ENCODE measurements around the gene LRRC3B. TPM values are rescaled to one million over a fixed set of nuclear protein-coding genes. Genes with fewer than 3 reads are reported as not detected.

The LRRC3B gene
- polyA plus RNA-seq, 4 donors: 1.4 to 2.5 (median 1.6) TPM

GRCh38 chr3:26703519-26703918, 80.9 kb downstream of the LRRC3B start:
- DNase-seq (ENCODE audit: low read depth in 4 of 4, low spot score in 3 of 4): no peak

- no peak for DNase-seq (ENCODE audit: low read depth in 4 of 4, low spot score in 3 of 4)
Measured at GRCh38 chr3:26704736-26705135, 82.2 kb downstream of the LRRC3B start.

GRCh38 chr3:26708501-26708900, 85.9 kb downstream of the LRRC3B start:
- no peak for DNase-seq (ENCODE audit: low read depth in 4 of 4, low spot score in 3 of 4)

- DNase-seq (ENCODE audit: low read depth in 4 of 4, low spot score in 3 of 4): peak; percentile 38 to 60 (median 54)
Measured at GRCh38 chr3:26712211-26713026, 89.8 kb downstream of the LRRC3B start.

DNA sequence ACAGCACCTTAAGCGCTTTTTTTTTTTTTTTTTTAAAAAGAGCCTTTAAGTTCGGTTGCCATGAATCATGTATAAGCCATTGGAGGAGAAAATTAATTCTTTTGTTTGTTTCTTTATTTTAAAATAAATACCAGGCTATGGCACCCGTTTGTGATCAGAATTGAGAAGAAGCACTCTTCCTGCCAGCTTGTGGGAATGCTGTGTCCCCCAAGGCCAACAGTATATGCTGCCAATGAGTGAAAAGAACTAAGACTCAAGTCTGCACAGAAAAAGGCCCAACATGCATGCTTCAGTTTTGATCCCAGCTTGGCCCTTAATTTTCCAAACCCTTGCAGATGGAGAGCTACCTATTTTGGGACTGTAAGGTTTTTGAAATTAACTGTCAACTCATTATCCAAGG, 90.5 kb downstream of the LRRC3B start:
- DNase-seq (ENCODE audit: low read depth in 4 of 4, low spot score in 3 of 4): no peak

DNA sequence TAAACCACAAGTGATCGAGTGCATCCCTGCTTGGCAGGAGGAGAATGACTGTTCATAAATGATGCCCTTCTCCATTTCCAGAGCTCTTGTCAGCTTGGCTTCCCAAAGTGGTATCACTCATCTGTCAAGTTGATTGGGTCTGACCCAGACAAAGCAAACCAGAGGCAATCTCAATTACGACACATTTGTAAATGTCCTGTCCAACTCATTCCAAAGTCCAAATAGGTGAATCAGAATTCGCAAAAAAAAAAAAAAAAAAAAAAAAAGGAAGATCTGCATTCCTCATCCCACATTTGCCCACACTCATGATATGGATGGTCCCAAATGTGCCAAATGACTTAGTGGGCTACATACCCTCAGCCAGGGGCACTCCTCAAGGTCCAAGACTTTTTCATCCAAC, 91.9 kb downstream of the LRRC3B start:
- no peak for DNase-seq (ENCODE audit: low read depth in 4 of 4, low spot score in 3 of 4)

DNA sequence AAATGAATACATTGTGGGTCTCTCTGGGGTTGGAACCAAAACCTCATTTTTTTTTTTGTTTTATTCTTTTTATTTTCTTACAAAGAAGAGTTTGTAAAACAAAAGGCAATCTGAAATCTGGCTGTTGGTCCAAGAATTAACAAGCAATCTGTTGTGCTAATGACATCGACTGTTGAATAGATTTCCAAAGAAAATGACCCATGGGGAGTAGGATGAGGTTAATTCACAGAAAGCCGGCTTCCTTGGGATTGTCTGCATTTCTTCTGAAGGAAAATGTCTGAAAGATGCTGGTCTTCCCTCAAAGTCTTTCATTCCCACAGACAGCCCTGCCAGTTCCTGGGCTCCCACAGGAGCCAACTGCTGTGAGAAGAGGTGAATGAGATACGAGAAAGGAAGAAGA, 92.9 kb downstream of the LRRC3B start:
- no peak for DNase-seq (ENCODE audit: low read depth in 4 of 4, low spot score in 3 of 4)

GRCh38 chr3:26718315-26718714, 95.7 kb downstream of the LRRC3B start:
- DNase-seq (ENCODE audit: low read depth in 4 of 4, low spot score in 3 of 4): no peak

GRCh38 chr3:26719134-26719533, 96.6 kb downstream of the LRRC3B start:
- DNase-seq (ENCODE audit: low read depth in 4 of 4, low spot score in 3 of 4): peak in 3 of 4 donors; percentile 14 to 20 (median 19)

DNA sequence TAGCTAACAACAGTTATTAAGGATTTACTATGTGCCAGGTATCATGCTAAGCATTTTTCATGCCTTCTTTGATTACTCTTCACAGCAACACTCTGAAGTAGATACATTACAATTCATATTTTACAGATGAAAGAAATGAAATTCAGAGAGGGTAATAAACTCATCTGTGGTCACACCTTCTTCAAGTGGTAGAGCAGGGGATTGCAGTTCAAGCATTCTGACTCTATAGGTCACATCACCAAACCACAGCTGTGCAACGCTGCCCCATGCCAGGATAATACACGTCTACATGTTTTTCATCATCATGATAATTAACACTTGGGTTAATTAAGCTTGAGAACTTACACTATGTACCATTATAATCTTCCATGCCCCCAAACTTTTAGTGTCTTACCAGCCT, 98.5 kb downstream of the LRRC3B start:
- DNase-seq (ENCODE audit: low read depth in 4 of 4, low spot score in 3 of 4): no peak

GRCh38 chr3:26731843-26732242, 109.3 kb downstream of the LRRC3B start:
- DNase-seq (ENCODE audit: low read depth in 4 of 4, low spot score in 3 of 4): no peak

GRCh38 chr3:26750263-26750662, 127.7 kb downstream of the LRRC3B start:
- DNase-seq (ENCODE audit: low read depth in 4 of 4, low spot score in 3 of 4): no peak

DNA sequence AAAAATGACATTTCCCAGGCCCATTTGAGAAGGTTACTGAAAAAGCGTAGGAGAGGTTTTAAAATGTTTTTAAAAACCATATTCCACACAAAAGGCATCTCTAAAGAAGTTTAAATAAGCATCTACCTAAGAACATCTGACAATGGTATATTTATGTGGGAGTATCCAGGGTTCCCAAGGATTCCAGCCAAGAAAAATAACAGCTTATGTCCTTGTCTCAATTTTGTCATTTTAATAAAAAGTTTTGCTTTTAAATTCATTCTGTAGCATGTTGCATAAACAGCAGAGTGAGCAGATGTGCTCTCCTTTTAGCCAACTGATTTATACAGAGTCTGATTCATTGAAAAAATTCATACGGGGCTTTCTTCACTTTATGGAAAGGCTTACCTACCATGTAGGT, 129.9 kb downstream of the LRRC3B start:
- no peak for DNase-seq (ENCODE audit: low read depth in 4 of 4, low spot score in 3 of 4)

DNA sequence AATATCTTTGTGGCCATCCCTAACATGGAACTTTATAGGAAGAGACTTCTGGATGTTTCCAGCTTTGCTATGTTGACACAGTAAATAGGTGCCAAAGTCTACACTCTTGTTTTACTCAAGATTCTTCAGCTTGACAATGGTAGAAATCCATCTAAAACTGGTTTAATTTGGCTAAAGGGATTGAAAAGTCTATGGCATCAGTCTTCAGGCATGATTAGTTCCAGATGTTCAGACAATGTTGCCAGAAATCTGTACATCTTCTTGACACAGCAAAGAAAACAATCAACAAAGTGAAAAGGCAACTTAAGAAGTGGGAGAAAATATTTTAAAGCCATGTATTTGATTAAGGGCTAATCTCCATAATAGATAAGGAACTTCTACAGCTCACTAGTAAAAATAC, 130.5 kb downstream of the LRRC3B start:
- DNase-seq (ENCODE audit: low read depth in 4 of 4, low spot score in 3 of 4): no peak

- no peak for DNase-seq (ENCODE audit: low read depth in 4 of 4, low spot score in 3 of 4)
Measured at GRCh38 chr3:26757978-26758377, 135.4 kb downstream of the LRRC3B start.
